Hepatocyte (in vitro differentiated cells): ENCODE measurements around the gene TMED6. TPM values are rescaled to one million over a fixed set of nuclear protein-coding genes. Genes with fewer than 3 reads are reported as not detected.

Experiments used
- DNase-seq: peaks from one replicate; pipeline ENCODE4 v3.0.0-alpha.2; 2016; ENCODE audit warnings: low spot score
- H2AFZ ChIP-seq: fragments of 200-600 bp; sonication (generic); 2 replicates; pipeline ENCODE4 v1.6.0; 2016; ENCODE audit warnings: antibody characterized with exemption, mild to moderate bottlenecking
- H3K27ac ChIP-seq: fragments of 200-600 bp; sonication (generic); 2 replicates; pipeline ENCODE4 v1.5.1; 2016; ENCODE audit warnings: mild to moderate bottlenecking
- H3K27me3 ChIP-seq: fragments of 200-600 bp; sonication (generic); 2 replicates; pipeline ENCODE4 v1.6.1; 2016
- H3K36me3 ChIP-seq: fragments of 200-600 bp; sonication (generic); replicated peaks from 2 replicates; pipeline ENCODE4 v1.5.1; 2016; ENCODE audit warnings: low read depth; ENCODE audit not compliant: insufficient read depth
- H3K4me1 ChIP-seq: fragments of 200-600 bp; sonication (generic); 2 replicates; pipeline ENCODE4 v1.5.1; 2016; ENCODE audit warnings: mild to moderate bottlenecking, moderate library complexity; ENCODE audit not compliant: insufficient read depth
- H3K4me2 ChIP-seq: fragments of 200-600 bp; sonication (generic); 2 replicates; pipeline ENCODE4 v1.6.0; 2016
- H3K4me3 ChIP-seq: fragments of 200-600 bp; sonication (generic); 2 replicates; pipeline ENCODE4 v1.5.1; 2016; ENCODE audit warnings: mild to moderate bottlenecking
- H3K79me2 ChIP-seq: fragments of 200-600 bp; sonication (generic); 2 replicates; pipeline ENCODE4 v1.6.0; 2017; ENCODE audit warnings: mild to moderate bottlenecking
- H3K9me2 ChIP-seq: fragments of 200-600 bp; sonication (generic); replicated peaks from 2 replicates; pipeline ENCODE4 v1.6.0; 2017; ENCODE audit warnings: mild to moderate bottlenecking; ENCODE audit not compliant: insufficient read depth
- H3K9me3 ChIP-seq: fragments of 200-600 bp; sonication (generic); 2 replicates; pipeline ENCODE4 v1.5.1; 2016; ENCODE audit warnings: low read depth, mild to moderate bottlenecking
- H4K20me1 ChIP-seq: fragments of 200-600 bp; sonication (generic); 2 replicates; pipeline ENCODE4 v1.6.0; 2016; ENCODE audit warnings: mild to moderate bottlenecking; ENCODE audit not compliant: insufficient read depth, poor library complexity, severe bottlenecking
- CTCF ChIP-seq: fragments of 200-600 bp; sonication (generic); IDR thresholded peaks from 2 replicates; pipeline ENCODE4 v1.5.1; 2016; ENCODE audit warnings: antibody characterized with exemption, mild to moderate bottlenecking; ENCODE audit not compliant: poor library complexity
- EZH2 ChIP-seq: fragments of 200-600 bp; sonication (generic); IDR thresholded peaks from 2 replicates; pipeline ENCODE4 v1.6.1; 2016; ENCODE audit warnings: antibody characterized with exemption, mild to moderate bottlenecking, borderline replicate concordance
- EZH2phosphoT487 ChIP-seq: fragments of 200-600 bp; sonication (generic); IDR thresholded peaks from one replicate; pipeline ENCODE4 v1.6.1; 2018; ENCODE audit warnings: antibody characterized with exemption, mild to moderate bottlenecking, low read depth, moderate library complexity; ENCODE audit not compliant: unreplicated experiment, severe bottlenecking
- WGBS: methylation state at CpG from one replicate; pipeline ENCODE4 v1.1.6; 2016; ENCODE audit warnings: low lambda C conversion rate; ENCODE audit errors: missing lambda C conversion rate; 5-methylcytosine and 5-hydroxymethylcytosine counted together
- polyA plus RNA-seq: library from polyadenylated mRNA; unstranded; fragments of >200 nt; fragmentation: Nextera tagmentation; extraction: Ambion mirVana; gene quantifications from 2 replicates; pipeline ENCODE4 v1.2.1, GENCODE V29; 2016
- total RNA-seq: library from RNA; depleted of rRNA; stranded (reverse); fragments of >200 nt; gene quantifications from 2 replicates; pipeline ENCODE4 v1.2.3, GENCODE V29; 2014

The TMED6 gene
- total RNA-seq: 1.9 and 4.6 TPM in 2 replicates
- polyA plus RNA-seq: 3.1 and 4.3 TPM in 2 replicates

- Histone ChIP-seq H3K9me3 (no peaks in the 10 kb centered on the region), H3K27ac (peak within 1 kb of the TSS; percentile 38), H3K4me2 (peak within 1 kb of the TSS; percentile 50), H3K4me3 (no peak within 1 kb of the TSS), H2AFZ (no peak within 1 kb of the TSS), H3K36me3 (no peaks in the 10 kb centered on the region), H4K20me1 (no peaks in the 10 kb centered on the region), H3K4me1 (no peaks in the 10 kb centered on the region), H3K9me2 (no peaks in the 10 kb centered on the region), H3K27me3 (no peaks in the 10 kb centered on the region), H3K79me2 (no peaks in the 10 kb centered on the region)
- 65% methylated on average over 12 of the region's 12 CpGs for WGBS
- peak; percentile 78 for DNase-seq
- no peak for TF ChIP-seq EZH2
- no peak for TF ChIP-seq CTCF
- no peak for TF ChIP-seq EZH2phosphoT487
Measured at GRCh38 chr16:69351309-69352027, at the start of gene TMED6. TSS of gene TMED6 (minus strand) at chr16:69351786. CDS start at chr16:69351753, 33 bp downstream.

- Histone ChIP-seq H3K9me3 (no peaks in the 10 kb centered on the region), H3K4me2 (no peak overlapping the region), H3K4me3 (no peak overlapping the region), H3K27me3 (no peaks in the 10 kb centered on the region), H3K9me2 (no peaks in the 10 kb centered on the region), H2AFZ (no peak overlapping the region), H3K36me3 (no peaks in the 10 kb centered on the region), H3K79me2 (no peaks in the 10 kb centered on the region), H3K4me1 (peaks cover 23% of the 10 kb centered on the region), H4K20me1 (no peaks in the 10 kb centered on the region), H3K27ac (no peak overlapping the region)
- WGBS: 68% methylated on average over 3 of the region's 3 CpGs
- no peak for DNase-seq
- no peak for TF ChIP-seq CTCF
Measured at GRCh38 chr16:69399361-69399760, 47.8 kb upstream of the TMED6 start.

GRCh38 chr16:69397821-69398521, 46.4 kb upstream of the TMED6 start:
- TF ChIP-seq CTCF (peak; percentile 59), EZH2 (no peak)

More at GRCh38 chr16:69397821-69398521, 46.4 kb upstream of the TMED6 start:
- DNase-seq: peak; percentile 79
- 51% methylated on average over 6 of the region's 6 CpGs for WGBS
- Histone ChIP-seq H3K4me3 (no peak overlapping the region), H3K9me2 (no peaks in the 10 kb centered on the region), H3K4me1 (peaks cover 15% of the 10 kb centered on the region), H3K79me2 (no peaks in the 10 kb centered on the region), H3K9me3 (no peaks in the 10 kb centered on the region), H3K27me3 (no peaks in the 10 kb centered on the region), H2AFZ (peak overlapping the region; percentile 10), H3K27ac (peak overlapping the region; percentile 93), H4K20me1 (no peaks in the 10 kb centered on the region), H3K4me2 (peak overlapping the region; percentile 64), H3K36me3 (no peaks in the 10 kb centered on the region)
